ENCODE measurements around the gene R3HDM4.
"Not testable (repeated sequence)": the region's sequence is repeated elsewhere in the genome, so short reads cannot be mapped to it uniquely, and the experiment has no call there.

The R3HDM4 gene

DNA sequence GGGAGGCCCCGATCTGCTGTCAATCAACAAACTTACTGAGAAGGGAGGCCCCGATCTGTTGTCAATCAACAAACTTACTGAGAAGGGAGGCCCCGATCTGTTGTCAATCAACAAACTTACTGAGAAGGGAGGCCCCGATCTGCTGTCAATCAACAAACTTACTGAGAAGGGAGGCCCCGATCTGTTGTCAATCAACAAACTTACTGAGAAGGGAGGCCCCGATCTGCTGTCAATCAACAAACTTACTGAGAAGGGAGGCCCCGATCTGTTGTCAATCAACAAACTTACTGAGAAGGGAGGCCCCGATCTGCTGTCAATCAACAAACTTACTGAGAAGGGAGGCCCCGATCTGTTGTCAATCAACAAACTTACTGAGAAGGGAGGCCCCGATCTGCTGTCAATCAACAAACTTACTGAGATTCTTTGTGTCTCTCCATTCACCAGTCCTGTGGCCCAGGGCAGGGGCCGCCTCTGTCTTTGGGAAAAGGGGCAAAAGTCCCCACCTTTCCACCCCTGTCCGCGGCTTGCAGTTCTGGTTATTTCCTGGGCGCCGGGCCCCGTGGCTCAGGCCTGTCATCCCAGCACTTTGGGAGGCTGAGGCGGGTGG is 59.3 kb downstream of the R3HDM4 start:
- DNase-seq = not testable (repeated sequence)

DNA sequence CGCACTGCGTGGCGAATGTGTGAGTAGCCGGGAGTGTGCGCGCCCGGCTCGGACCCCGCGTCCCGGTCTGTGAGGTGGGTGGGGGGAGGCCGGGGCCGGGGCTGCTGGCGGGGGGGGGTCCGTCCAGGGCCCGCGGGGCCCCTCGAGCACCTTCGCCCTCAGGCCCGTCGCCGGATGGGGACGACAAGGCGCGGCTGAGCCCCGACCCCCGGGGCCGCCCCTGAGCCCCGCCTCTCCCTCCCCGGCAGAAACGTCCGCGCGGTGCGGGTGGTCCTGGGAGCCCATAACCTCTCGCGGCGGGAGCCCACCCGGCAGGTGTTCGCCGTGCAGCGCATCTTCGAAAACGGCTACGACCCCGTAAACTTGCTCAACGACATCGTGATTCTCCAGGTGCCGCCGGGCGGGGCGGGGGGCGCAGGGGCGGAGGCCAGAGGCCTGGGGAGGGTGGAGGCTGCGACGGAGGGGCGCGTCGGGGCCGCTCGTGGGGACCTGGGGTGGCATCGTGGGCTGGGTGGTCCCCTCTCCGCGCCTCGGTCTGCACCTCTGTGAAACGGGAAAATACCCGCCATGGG is 59.9 kb downstream of the R3HDM4 start:
- no peak for DNase-seq

- DNase-seq = no peak
Observed at GRCh38 chr19:852136-853013, 60.6 kb downstream of the R3HDM4 start, which contains the start of gene ELANE. Gene ELANE, plus strand, starts transcription at chr19:852303. Its CDS starts 26 bp downstream, at chr19:852329.

- DNase-seq = no peak
Observed at GRCh38 chr19:850979-851335, 62.1 kb downstream of the R3HDM4 start.

- no peak for DNase-seq
Observed at GRCh38 chr19:850221-850978, 62.6 kb downstream of the R3HDM4 start.

DNA sequence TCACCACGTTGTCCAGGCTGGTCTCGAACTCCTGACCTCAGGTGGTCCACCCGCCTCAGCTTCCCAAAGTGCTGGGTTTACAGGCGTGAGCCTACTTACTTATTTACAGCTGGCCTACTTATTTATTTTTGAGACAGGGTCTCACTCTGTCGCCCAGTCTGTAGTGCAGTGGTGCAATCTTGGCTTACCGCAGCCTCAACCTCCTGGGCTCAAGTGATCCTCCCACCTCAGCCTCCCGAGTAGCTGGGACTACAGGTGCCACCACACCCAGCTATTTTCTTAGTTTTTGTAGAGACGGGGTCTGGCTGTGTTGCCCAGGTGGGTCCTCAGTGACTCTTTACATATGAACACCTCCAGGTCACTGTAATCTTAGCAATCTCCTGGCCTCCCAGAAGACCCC is 63.8 kb downstream of the R3HDM4 start:
- not testable (repeated sequence) for DNase-seq

GRCh38 chr19:848386-848921 is 64.6 kb downstream of the R3HDM4 start:
- DNase-seq = no peak
